ENCODE data around the gene ZMYM4.

DNA sequence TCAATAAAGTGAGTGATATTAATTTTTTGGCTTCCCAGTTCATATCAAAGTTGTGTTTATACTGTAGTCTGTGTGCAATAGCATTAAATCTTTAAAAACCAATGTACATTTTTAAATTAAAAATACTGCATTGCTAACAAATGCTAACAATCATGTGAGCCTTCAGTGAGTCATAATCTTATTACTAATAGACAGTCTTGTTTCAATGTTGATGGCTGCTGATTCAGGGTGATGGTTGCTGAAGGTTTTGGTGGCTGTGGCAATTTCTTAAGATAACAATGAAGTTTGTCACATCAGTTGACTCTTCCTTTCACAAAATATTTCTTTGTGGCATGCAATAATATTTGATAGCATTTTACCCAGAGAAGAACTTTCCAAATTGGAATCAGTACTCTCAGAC lies 109.0 kb downstream of the ZMYM4 start:
- TF ChIP-seq, protein P1, sequence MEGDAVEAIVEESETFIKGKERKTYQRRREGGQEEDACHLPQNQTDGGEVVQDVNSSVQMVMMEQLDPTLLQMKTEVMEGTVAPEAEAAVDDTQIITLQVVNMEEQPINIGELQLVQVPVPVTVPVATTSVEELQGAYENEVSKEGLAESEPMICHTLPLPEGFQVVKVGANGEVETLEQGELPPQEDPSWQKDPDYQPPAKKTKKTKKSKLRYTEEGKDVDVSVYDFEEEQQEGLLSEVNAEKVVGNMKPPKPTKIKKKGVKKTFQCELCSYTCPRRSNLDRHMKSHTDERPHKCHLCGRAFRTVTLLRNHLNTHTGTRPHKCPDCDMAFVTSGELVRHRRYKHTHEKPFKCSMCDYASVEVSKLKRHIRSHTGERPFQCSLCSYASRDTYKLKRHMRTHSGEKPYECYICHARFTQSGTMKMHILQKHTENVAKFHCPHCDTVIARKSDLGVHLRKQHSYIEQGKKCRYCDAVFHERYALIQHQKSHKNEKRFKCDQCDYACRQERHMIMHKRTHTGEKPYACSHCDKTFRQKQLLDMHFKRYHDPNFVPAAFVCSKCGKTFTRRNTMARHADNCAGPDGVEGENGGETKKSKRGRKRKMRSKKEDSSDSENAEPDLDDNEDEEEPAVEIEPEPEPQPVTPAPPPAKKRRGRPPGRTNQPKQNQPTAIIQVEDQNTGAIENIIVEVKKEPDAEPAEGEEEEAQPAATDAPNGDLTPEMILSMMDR (IDR thresholded peaks at IDR 0.05) = no peak
- TF ChIP-seq POLR2AphosphoS5 (IDR thresholded peaks at IDR 0.05) (no peak), EP300 (IDR thresholded peaks at IDR 0.05) (no peak), POLR2A (IDR thresholded peaks at IDR 0.05) (no peak)
